Suprapubic skin (tissue), 4 donors: ENCODE results near the gene MLPH. TPM values are rescaled to one million over a fixed set of nuclear protein-coding genes. Genes with fewer than 3 reads are reported as not detected.
A peak's percentile ranks its signal among the peaks of the same experiment; 100 is the strongest.
"Not testable (repeated sequence)": the region's sequence is repeated elsewhere in the genome, so short reads cannot be mapped to it uniquely, and the experiment has no call there.

ENCODE experiments used
- DNase-seq, 2 donors: peaks; one replicate each; pipeline ENCODE4 v3.0.0-alpha.2; 2019; ENCODE audit warnings: low spot score in 2 of 2
- H3K27ac ChIP-seq: fragments of 200-600 bp; sonication (generic); one replicate; pipeline ENCODE4 v1.5.1; 2019
- H3K27me3 ChIP-seq: fragments of 200-600 bp; sonication (generic); one replicate; pipeline ENCODE4 v1.5.1; 2019
- H3K36me3 ChIP-seq: fragments of 200-600 bp; sonication (generic); one replicate; pipeline ENCODE4 v1.5.1; 2019
- H3K4me1 ChIP-seq: fragments of 200-600 bp; sonication (generic); one replicate; pipeline ENCODE4 v1.5.1; 2019
- H3K4me3 ChIP-seq: fragments of 200-600 bp; sonication (generic); one replicate; pipeline ENCODE4 v1.5.1; 2019; ENCODE audit warnings: mild to moderate bottlenecking
- H3K9me3 ChIP-seq: fragments of 200-600 bp; sonication (generic); one replicate; pipeline ENCODE4 v1.5.1; 2019
- EP300 ChIP-seq: sonication (generic); formaldehyde crosslinking; IDR thresholded peaks from one replicate; pipeline ENCODE4 v1.6.1; 2017; ENCODE audit warnings: antibody characterized with exemption
- POLR2A ChIP-seq, 2 donors: fragments of 450-650 bp; IDR thresholded peaks; one replicate each; pipeline ENCODE4 v1.6.1; 2017; ENCODE audit warnings: antibody characterized with exemption in 2 of 2, mild to moderate bottlenecking in 2 of 2, moderate library complexity in 2 of 2
- POLR2AphosphoS5 ChIP-seq, 3 donors: sonication (generic); formaldehyde crosslinking; IDR thresholded peaks; one replicate each; pipeline ENCODE4 v1.6.1; 2017; ENCODE audit warnings: antibody characterized with exemption in 3 of 3
- WGBS: methylation state at CpG from one replicate; pipeline ENCODE4 v1.1.5; 2018; 5-methylcytosine and 5-hydroxymethylcytosine counted together
- total RNA-seq, 4 donors: library from RNA; depleted of rRNA; stranded (reverse); fragments of >200 nt; gene quantifications; one replicate each; pipeline ENCODE4 v1.1.0, GENCODE V29; 2016
- TF ChIP-seq, protein P1 (sequence below), 2 donors: fragments of 200-600 bp in 1 of 2; fragments of 450-650 bp in 1 of 2; sonication (generic) in 1 of 2; IDR thresholded peaks; one replicate each; pipeline ENCODE4 v1.5.1; 2016 to 2019; ENCODE audit warnings: antibody characterized with exemption in 2 of 2, mild to moderate bottlenecking in 1 of 2, moderate library complexity in 1 of 2

The MLPH gene
- total RNA-seq, 4 donors from 2014 or later, result 8.8 to 41.1 (median 24.4) TPM

DNA sequence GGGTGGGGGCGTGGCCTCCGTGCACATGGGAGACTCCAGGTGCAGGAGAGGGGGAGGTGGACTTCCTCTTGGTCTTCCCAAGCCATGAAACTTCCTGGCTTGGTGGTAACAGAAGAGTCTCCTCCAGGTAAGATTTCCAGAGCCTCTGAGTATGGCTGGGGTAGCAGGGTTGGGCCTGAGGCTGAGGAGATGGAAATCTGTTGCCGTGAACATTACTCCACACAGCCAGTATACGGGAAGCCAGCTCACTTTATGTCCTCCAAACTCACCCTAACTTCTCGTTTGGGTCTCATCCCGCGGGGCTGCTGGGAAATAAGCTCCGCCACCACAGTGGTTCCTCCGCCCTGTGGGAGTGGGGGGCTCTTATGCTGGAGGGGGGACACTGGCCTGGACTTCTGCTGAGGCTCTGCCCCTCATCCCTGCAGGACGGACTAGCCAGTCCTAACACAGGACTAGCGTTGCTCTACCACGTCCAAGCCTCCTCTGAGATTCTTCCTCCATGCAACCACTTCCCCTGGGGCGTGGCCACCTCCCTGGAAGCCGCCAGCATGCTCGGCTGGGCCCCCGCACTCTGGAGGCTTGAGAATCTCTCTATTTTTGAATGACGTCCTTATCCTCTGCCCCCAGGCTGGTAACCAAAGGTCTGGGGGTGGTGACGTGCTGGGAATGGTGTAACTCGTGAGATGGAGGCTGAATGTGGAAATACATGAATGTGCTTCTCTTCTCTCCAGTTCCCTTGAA, 104.3 kb downstream of the MLPH start:
- Histone ChIP-seq H3K27ac (peak overlapping the region; percentile 52), H3K36me3 (no peaks in the 10 kb centered on the region), H3K9me3 (no peaks in the 10 kb centered on the region), H3K4me1 (peaks cover 29% of the 10 kb centered on the region), H3K27me3 (no peaks in the 10 kb centered on the region), H3K4me3 (no peak overlapping the region)
- peak in 1 of 2 donors; percentile 64 for DNase-seq
- 64% methylated on average over 14 of the region's 19 CpGs for WGBS
- TF ChIP-seq POLR2A (IDR thresholded peaks at IDR 0.05), result no peak
- TF ChIP-seq POLR2AphosphoS5 (IDR thresholded peaks at IDR 0.05), result no peak
- TF ChIP-seq, protein P1, sequence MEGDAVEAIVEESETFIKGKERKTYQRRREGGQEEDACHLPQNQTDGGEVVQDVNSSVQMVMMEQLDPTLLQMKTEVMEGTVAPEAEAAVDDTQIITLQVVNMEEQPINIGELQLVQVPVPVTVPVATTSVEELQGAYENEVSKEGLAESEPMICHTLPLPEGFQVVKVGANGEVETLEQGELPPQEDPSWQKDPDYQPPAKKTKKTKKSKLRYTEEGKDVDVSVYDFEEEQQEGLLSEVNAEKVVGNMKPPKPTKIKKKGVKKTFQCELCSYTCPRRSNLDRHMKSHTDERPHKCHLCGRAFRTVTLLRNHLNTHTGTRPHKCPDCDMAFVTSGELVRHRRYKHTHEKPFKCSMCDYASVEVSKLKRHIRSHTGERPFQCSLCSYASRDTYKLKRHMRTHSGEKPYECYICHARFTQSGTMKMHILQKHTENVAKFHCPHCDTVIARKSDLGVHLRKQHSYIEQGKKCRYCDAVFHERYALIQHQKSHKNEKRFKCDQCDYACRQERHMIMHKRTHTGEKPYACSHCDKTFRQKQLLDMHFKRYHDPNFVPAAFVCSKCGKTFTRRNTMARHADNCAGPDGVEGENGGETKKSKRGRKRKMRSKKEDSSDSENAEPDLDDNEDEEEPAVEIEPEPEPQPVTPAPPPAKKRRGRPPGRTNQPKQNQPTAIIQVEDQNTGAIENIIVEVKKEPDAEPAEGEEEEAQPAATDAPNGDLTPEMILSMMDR (IDR thresholded peaks at IDR 0.05), result no peak
- TF ChIP-seq EP300, result no peak

DNA sequence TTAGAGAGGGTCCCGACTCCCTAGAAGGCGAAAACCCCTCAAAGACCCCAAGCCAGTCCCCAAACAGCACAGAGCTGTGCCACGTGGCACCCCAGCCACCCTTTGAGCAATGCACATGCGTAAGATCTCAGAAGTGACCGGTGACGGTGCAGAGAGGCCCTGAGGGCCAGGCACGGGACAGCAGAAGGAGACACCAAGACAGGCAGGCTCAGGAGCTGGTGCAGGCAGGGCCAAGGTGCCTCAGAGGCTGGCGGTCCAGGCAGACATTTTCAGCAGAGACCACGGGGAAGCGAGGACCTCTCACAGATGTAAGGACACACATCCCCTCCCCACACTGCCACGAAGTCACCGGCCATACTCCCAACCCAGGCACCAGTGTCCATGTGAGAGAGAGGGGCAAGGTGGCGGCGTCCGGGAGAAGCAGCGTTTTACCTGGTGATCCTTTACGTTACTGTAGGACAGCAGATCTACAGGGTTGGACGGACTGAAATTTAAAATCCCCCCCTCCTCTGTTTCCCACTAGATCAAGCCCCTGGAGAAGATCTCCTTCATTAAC, 105.5 kb downstream of the MLPH start:
- Histone ChIP-seq H3K9me3 (no peaks in the 10 kb centered on the region), H3K4me3 (no peak overlapping the region), H3K4me1 (peaks cover 29% of the 10 kb centered on the region), H3K36me3 (no peaks in the 10 kb centered on the region), H3K27ac (no peak overlapping the region), H3K27me3 (no peaks in the 10 kb centered on the region)
- DNase-seq, result peak; percentile 58 to 73
- TF ChIP-seq, protein P1 (IDR thresholded peaks at IDR 0.05), result no peak
- no peak for TF ChIP-seq EP300
- TF ChIP-seq POLR2AphosphoS5 (IDR thresholded peaks at IDR 0.05), result no peak
- TF ChIP-seq POLR2A (IDR thresholded peaks at IDR 0.05), result no peak
- WGBS, result 86% methylated on average over 15 of the region's 18 CpGs

DNA sequence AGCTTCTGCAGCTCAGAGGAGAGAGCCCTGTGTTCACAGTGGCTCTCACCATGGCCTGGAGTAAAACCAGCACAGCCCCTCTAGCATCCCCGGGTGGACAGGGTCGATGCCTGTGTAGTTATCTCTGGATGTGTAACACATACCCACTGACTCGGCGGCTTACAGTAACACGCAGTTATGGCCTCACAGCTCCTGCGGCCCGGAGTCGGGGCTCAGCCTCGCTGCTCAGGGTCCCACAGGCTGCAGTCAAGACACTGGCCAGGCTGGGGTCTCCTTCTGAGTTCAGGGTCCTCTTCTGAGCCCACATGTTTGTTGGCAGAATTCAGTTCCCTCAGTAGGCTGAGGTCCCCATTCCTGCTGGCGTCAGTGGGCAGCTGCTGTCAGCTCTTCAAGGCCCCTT, 106.0 kb downstream of the MLPH start:
- Histone ChIP-seq H3K4me3 (no peak overlapping the region), H3K4me1 (peaks cover 29% of the 10 kb centered on the region), H3K36me3 (no peaks in the 10 kb centered on the region), H3K9me3 (no peaks in the 10 kb centered on the region), H3K27ac (no peak overlapping the region), H3K27me3 (no peaks in the 10 kb centered on the region)
- TF ChIP-seq EP300 (no peak), POLR2A (IDR thresholded peaks at IDR 0.05) (no peak), POLR2AphosphoS5 (IDR thresholded peaks at IDR 0.05) (no peak)
- TF ChIP-seq, protein P1 (IDR thresholded peaks at IDR 0.05), result no peak
- peak in 1 of 2 donors; percentile 60 for DNase-seq
- 95% methylated on average over 2 of the region's 10 CpGs for WGBS

DNA sequence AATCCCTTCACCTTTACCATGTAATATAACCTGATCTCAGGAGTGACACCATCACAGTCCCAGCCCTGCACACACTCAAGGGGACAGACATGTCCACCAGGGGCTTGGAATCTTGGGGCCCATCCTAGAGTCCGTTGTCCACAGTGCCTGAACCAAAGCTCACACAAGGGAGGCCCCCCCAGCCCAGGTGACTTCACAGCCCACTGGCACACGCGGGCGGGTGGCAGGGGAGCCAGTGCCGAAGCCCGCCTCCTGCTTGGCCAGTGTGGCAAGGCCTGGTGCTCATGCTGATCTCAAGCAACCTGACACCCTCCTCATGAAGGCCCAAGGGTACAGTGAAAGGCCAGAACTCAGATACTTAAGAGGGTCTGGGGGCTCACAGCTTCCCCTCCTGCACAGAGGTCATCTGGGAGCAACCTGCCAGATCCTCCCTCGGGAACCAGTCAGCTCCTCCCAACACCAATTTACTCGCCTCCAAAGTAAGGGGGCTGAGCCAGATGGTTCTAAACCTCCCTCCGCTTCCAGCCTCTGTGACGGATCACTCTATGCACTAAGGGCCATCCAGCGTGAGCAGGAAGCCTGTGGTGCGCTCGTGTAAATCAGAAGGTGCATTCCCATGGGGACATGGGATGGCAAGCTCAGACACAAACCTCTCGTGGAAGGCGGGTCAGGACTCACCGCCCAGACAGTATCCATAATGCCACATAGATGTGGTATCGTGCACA, 106.7 kb downstream of the MLPH start:
- H3K9me3 ChIP-seq, result no peaks in the 10 kb centered on the region
- no peak for TF ChIP-seq POLR2AphosphoS5 (IDR thresholded peaks at IDR 0.05)
- TF ChIP-seq POLR2A (IDR thresholded peaks at IDR 0.05), result no peak
- TF ChIP-seq, protein P1 (IDR thresholded peaks at IDR 0.05), result no peak
- no peak for TF ChIP-seq EP300
- 66% methylated on average over 11 of the region's 17 CpGs for WGBS
- H3K4me1 ChIP-seq, result peaks cover 29% of the 10 kb centered on the region
- H3K4me3 ChIP-seq, result no peak overlapping the region
- no peaks in the 10 kb centered on the region for H3K27me3 ChIP-seq
- no peak overlapping the region for H3K27ac ChIP-seq
- H3K36me3 ChIP-seq, result no peaks in the 10 kb centered on the region
- DNase-seq, result peak in 1 of 2 donors; percentile 46

DNA sequence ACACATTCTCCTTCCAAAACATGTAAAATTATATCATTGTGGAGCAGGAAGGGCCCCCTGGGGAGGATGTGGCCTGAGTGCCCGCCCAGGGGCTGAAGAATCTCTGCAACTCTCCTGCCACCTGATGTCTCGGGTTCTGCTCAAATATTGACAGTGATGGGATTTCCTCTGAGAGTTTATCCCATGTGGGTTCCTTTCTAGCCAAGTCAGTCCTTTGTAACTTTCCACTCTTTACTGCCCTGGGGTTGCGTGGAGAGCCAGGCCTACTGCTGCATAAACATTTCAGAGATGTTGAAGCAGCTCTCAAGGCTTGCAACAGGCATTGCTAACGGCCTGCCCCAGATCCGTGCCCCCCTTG, 107.4 kb downstream of the MLPH start:
- DNase-seq, result no peak
- H3K4me1 ChIP-seq, result peaks cover 29% of the 10 kb centered on the region
- no peak overlapping the region for H3K27ac ChIP-seq
- no peaks in the 10 kb centered on the region for H3K27me3 ChIP-seq
- H3K36me3 ChIP-seq, result no peaks in the 10 kb centered on the region
- no peaks in the 10 kb centered on the region for H3K9me3 ChIP-seq
- no peak overlapping the region for H3K4me3 ChIP-seq
- TF ChIP-seq, protein P1 (IDR thresholded peaks at IDR 0.05), result no peak
- TF ChIP-seq POLR2A (IDR thresholded peaks at IDR 0.05) (no peak), EP300 (no peak), POLR2AphosphoS5 (IDR thresholded peaks at IDR 0.05) (no peak)
- 73% methylated on average over 5 of the region's 5 CpGs for WGBS

DNA sequence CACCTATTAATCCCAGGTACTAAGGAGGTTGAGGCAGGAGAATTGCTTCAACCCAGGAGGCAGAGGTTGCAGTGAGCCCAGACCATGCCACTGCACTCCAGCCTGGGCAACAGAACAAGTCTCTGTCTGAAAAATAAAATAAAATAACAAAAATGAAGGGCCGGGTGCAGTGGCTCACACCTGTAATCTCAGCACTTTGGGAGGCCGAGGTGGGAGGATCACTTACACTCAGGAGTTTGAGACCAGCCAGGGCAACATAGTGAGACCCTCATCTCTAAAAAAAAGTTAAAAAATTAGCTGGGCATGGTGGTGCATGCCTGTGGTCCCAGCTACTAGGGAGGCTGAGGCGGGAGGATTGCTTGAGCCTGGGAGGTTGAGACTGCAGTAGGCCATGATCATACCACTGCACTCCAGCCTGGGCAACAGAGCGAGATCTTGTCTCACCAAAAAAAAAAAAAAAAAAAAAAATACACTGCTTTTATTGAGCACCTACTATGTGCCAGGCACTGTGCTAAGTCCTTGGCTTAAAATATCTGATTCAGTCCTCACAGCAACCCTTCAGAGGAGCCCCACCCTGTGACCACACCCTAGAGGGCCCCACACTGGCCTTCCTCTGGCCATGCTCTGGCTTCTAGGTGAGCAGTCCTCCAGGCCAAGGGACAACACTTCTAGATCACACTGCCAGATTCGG, 108.9 kb downstream of the MLPH start:
- not testable (repeated sequence) for H3K27ac ChIP-seq, H3K27me3 ChIP-seq, H3K4me3 ChIP-seq, H3K9me3 ChIP-seq, H3K36me3 ChIP-seq, DNase-seq
- H3K4me1 ChIP-seq, result peaks cover 27% of the 10 kb centered on the region
- WGBS, result 95% methylated on average over 5 of the region's 5 CpGs
